K562 (cell line): ENCODE data around the gene WDR90. TPM values are rescaled to one million over a fixed set of nuclear protein-coding genes. Genes with fewer than 3 reads are reported as not detected.

ENCODE experiments used
- BACH1 ChIP-seq: fragments of 200-800 bp; sonication (Bioruptor generic); IDR thresholded peaks from 2 replicates; pipeline ENCODE4 v1.6.1; 2016; ENCODE audit warnings: missing genetic modification characterization, missing compliant biosample characterization
- CXXC5 ChIP-seq: fragments of 250-450 bp; sonication (Bioruptor Pico); IDR thresholded peaks from 2 replicates; pipeline ENCODE4 v1.8.0; 2022; ENCODE audit warnings: inconsistent platforms, mild to moderate bottlenecking, moderate library complexity
- KHSRP ChIP-seq: fragments of 450-650 bp; IDR thresholded peaks from 2 replicates; pipeline ENCODE4 v1.6.1; 2017
- LARP7 ChIP-seq: fragments of 450-650 bp; IDR thresholded peaks from 2 replicates; pipeline ENCODE4 v1.6.1; 2016
- MAFK ChIP-seq: IDR thresholded peaks from 2 replicates; pipeline ENCODE4 v1.6.1; 2011; ENCODE audit warnings: low read length, improper control_type of control experiment
- MCM5 ChIP-seq: fragments of 450-650 bp; IDR thresholded peaks from 2 replicates; pipeline ENCODE4 v1.6.1; 2016; ENCODE audit warnings: low read depth
- MECOM ChIP-seq: fragments of 250-450 bp; sonication (Bioruptor Pico); IDR thresholded peaks from 2 replicates; pipeline ENCODE4 v1.8.0; 2022; ENCODE audit warnings: inconsistent platforms
- NR2C1 ChIP-seq, 2 experiments: fragments of 450-650 bp; IDR thresholded peaks; 2 replicates each; pipeline ENCODE4 v1.6.1; 2017; ENCODE audit warnings: mild to moderate bottlenecking in 2 of 2, antibody characterized with exemption in 1 of 2, inconsistent platforms in 1 of 2, missing compliant biosample characterization in 1 of 2, missing genetic modification characterization in 1 of 2
- PPARD ChIP-seq: fragments of 250-450 bp; sonication (Bioruptor Pico); IDR thresholded peaks from 2 replicates; pipeline ENCODE4 v1.8.0; 2022; ENCODE audit warnings: inconsistent platforms, mild to moderate bottlenecking, moderate library complexity
- ZNF143 ChIP-seq: sonication (generic); formaldehyde crosslinking; IDR thresholded peaks from 2 replicates; pipeline ENCODE4 v1.9.0; 2022; ENCODE audit warnings: mild to moderate bottlenecking, missing genetic modification reagents
- ZNF778 ChIP-seq: fragments of 450-650 bp; formaldehyde crosslinking; IDR thresholded peaks from 2 replicates; pipeline ENCODE4 v1.4.0; 2020; ENCODE audit warnings: mild to moderate bottlenecking, moderate library complexity
- ZNF785 ChIP-seq: fragments of 250-450 bp; sonication (Bioruptor Pico); IDR thresholded peaks from 2 replicates; pipeline ENCODE4 v1.4.0; 2020; ENCODE audit warnings: mild to moderate bottlenecking
- polyA plus RNA-seq, 8 experiments: library from polyadenylated mRNA; depleted of rRNA in 4 of 8; stranded (reverse) in 5 of 8; unstranded in 3 of 8; fragments of >200 nt; fragmentation: Nextera tagmentation in 2 of 8; fragmentation: Illumina TruSeq in 1 of 8; extraction: Ambion mirVana in 2 of 8; extraction: Trizol in 1 of 8; gene quantifications; 2 replicates each; pipeline versions ENCODE4 v1.2.1 to v1.2.3, GENCODE V29; 2011 to 2014; ENCODE audit warnings: inconsistent platforms in 1 of 8, missing spikeins in 1 of 8
- total RNA-seq, 7 experiments: library from RNA; depleted of rRNA in 6 of 7; stranded (reverse); fragments of >200 nt in 6 of 7; fragmentation: Illumina TruSeq in 2 of 7; extraction: Trizol in 2 of 7; gene quantifications; 2 replicates each; pipeline versions ENCODE4 v1.2.1 to v1.2.3, GENCODE V29; 2011 to 2021; ENCODE audit warnings: low replicate concordance in 1 of 7
- TF ChIP-seq, protein P1 (sequence below): fragments of 250-450 bp; sonication (Bioruptor Pico); IDR thresholded peaks from 2 replicates; pipeline ENCODE4 v1.4.0; 2020
- TF ChIP-seq, protein P2 (sequence below): fragments of 150-350 bp; conservative IDR thresholded peaks from 2 replicates; pipeline ENCODE4 v1.6.1; 2014; ENCODE audit warnings: low read length
- TF ChIP-seq, protein P3 (sequence below): sonication (generic); IDR thresholded peaks from 2 replicates; pipeline ENCODE4 v1.6.1; 2016
- TF ChIP-seq, protein P4 (sequence below): fragments of 450-650 bp; IDR thresholded peaks from 2 replicates; pipeline ENCODE4 v1.6.1; 2017; ENCODE audit warnings: antibody characterized with exemption, mild to moderate bottlenecking
- TF ChIP-seq, protein P5 (sequence below): IDR thresholded peaks from 2 replicates; pipeline ENCODE4 v1.6.1; 2012; ENCODE audit warnings: low read depth, low read length, improper control_type of control experiment, borderline replicate concordance

WDR90 gene
- total and polyA plus RNA-seq, 9 of the 15 experiments (the other 6 are each of a cell fraction or from before 2014, with no cell fraction given) = 0.44 to 12.6 (median 3.3) TPM

DNA sequence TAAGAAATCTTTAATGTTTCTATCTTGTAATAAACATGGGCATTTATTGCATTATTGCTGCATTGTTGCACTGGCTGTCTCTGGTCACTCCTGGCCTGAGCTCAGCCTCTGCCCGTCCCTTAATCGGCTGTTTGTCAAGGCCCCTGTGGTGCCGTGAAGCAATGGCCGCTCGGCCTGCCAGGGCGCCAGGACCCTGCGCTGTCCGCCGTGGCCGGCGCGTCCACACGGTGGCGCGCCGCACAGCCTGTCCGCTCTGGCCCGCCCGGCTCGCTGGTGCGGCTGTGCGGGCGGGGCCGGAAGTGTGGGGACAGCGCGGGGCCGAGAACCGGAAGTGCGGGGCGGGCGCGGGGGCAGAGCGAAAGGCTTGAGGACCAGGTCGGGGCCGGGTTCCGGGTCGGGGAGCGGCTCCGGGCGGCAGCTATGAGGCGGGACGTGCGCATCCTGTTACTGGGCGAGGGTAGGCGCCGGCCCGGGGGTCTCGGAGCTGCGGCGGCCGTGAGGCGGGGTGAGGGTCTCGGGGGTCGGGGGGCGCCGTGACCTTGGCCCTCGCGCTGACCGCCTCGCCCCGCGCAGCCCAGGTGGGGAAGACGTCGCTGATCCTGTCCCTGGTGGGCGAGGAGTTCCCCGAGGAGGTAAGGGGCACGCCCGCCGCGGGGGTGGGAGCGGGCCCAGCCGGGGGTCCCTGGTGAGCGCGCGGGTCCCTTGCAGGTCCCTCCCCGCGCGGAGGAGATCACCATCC lies 18.8 kb downstream of the WDR90 start, which contains the start of gene RHOT2 (continued):
- TF ChIP-seq ZNF785 (CRISPR knock-in tag) (no peak), BACH1 (tag) (no peak), MCM5 (no peak), ZNF778 (CRISPR knock-in tag) (no peak), ZNF143 (no peak), NR2C1 (IDR thresholded peaks at IDR 0.05) (no peak), NR2C1 (tag; IDR thresholded peaks at IDR 0.05) (no peak), MECOM (CRISPR knock-in tag) (no peak), KHSRP (no peak), LARP7 (no peak), PPARD (CRISPR knock-in tag) (no peak), MAFK (no peak), CXXC5 (CRISPR knock-in tag) (peak; percentile 89)
- TF ChIP-seq, protein P1, sequence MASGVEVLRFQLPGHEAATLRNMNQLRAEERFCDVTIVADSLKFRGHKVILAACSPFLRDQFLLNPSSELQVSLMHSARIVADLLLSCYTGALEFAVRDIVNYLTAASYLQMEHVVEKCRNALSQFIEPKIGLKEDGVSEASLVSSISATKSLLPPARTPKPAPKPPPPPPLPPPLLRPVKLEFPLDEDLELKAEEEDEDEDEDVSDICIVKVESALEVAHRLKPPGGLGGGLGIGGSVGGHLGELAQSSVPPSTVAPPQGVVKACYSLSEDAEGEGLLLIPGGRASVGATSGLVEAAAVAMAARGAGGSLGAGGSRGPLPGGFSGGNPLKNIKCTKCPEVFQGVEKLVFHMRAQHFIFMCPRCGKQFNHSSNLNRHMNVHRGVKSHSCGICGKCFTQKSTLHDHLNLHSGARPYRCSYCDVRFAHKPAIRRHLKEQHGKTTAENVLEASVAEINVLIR (CRISPR knock-in tag) = no peak
- TF ChIP-seq, protein P2, sequence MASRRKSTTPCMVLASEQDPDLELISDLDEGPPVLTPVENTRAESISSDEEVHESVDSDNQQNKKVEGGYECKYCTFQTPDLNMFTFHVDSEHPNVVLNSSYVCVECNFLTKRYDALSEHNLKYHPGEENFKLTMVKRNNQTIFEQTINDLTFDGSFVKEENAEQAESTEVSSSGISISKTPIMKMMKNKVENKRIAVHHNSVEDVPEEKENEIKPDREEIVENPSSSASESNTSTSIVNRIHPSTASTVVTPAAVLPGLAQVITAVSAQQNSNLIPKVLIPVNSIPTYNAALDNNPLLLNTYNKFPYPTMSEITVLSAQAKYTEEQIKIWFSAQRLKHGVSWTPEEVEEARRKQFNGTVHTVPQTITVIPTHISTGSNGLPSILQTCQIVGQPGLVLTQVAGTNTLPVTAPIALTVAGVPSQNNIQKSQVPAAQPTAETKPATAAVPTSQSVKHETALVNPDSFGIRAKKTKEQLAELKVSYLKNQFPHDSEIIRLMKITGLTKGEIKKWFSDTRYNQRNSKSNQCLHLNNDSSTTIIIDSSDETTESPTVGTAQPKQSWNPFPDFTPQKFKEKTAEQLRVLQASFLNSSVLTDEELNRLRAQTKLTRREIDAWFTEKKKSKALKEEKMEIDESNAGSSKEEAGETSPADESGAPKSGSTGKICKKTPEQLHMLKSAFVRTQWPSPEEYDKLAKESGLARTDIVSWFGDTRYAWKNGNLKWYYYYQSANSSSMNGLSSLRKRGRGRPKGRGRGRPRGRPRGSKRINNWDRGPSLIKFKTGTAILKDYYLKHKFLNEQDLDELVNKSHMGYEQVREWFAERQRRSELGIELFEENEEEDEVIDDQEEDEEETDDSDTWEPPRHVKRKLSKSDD = peak; percentile 88
- TF ChIP-seq, protein P3, sequence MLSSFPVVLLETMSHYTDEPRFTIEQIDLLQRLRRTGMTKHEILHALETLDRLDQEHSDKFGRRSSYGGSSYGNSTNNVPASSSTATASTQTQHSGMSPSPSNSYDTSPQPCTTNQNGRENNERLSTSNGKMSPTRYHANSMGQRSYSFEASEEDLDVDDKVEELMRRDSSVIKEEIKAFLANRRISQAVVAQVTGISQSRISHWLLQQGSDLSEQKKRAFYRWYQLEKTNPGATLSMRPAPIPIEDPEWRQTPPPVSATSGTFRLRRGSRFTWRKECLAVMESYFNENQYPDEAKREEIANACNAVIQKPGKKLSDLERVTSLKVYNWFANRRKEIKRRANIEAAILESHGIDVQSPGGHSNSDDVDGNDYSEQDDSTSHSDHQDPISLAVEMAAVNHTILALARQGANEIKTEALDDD = no peak
- TF ChIP-seq, protein P4, sequence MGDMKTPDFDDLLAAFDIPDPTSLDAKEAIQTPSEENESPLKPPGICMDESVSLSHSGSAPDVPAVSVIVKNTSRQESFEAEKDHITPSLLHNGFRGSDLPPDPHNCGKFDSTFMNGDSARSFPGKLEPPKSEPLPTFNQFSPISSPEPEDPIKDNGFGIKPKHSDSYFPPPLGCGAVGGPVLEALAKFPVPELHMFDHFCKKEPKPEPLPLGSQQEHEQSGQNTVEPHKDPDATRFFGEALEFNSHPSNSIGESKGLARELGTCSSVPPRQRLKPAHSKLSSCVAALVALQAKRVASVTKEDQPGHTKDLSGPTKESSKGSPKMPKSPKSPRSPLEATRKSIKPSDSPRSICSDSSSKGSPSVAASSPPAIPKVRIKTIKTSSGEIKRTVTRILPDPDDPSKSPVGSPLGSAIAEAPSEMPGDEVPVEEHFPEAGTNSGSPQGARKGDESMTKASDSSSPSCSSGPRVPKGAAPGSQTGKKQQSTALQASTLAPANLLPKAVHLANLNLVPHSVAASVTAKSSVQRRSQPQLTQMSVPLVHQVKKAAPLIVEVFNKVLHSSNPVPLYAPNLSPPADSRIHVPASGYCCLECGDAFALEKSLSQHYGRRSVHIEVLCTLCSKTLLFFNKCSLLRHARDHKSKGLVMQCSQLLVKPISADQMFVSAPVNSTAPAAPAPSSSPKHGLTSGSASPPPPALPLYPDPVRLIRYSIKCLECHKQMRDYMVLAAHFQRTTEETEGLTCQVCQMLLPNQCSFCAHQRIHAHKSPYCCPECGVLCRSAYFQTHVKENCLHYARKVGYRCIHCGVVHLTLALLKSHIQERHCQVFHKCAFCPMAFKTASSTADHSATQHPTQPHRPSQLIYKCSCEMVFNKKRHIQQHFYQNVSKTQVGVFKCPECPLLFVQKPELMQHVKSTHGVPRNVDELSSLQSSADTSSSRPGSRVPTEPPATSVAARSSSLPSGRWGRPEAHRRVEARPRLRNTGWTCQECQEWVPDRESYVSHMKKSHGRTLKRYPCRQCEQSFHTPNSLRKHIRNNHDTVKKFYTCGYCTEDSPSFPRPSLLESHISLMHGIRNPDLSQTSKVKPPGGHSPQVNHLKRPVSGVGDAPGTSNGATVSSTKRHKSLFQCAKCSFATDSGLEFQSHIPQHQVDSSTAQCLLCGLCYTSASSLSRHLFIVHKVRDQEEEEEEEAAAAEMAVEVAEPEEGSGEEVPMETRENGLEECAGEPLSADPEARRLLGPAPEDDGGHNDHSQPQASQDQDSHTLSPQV = peak; percentile 81
- TF ChIP-seq, protein P5, sequence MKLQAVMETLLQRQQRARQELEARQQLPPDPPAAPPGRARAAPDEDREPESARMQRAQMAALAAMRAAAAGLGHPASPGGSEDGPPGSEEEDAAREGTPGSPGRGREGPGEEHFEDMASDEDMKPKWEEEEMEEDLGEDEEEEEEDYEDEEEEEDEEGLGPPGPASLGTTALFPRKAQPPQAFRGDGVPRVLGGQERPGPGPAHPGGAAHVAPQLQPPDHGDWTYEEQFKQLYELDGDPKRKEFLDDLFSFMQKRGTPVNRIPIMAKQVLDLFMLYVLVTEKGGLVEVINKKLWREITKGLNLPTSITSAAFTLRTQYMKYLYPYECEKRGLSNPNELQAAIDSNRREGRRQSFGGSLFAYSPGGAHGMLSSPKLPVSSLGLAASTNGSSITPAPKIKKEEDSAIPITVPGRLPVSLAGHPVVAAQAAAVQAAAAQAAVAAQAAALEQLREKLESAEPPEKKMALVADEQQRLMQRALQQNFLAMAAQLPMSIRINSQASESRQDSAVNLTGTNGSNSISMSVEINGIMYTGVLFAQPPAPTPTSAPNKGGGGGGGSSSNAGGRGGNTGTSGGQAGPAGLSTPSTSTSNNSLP = no peak
